Sigmoid colon (tissue), 3 donors: ENCODE data around the gene CFB.

Source experiments
- POLR2A ChIP-seq, 2 donors: fragments of 450-650 bp; IDR thresholded peaks; one replicate each; pipeline ENCODE4 v1.6.1; 2016; ENCODE audit warnings: antibody characterized with exemption in 2 of 2, mild to moderate bottlenecking in 2 of 2, moderate library complexity in 2 of 2
- TF ChIP-seq, protein P1 (sequence below), 4 experiments: fragments of 450-650 bp in 3 of 4; fragments of 200-600 bp in 1 of 4; IDR thresholded peaks; one replicate each; pipeline ENCODE4 v1.5.1; 2016 to 2019; ENCODE audit warnings: antibody characterized with exemption in 4 of 4, mild to moderate bottlenecking in 3 of 4, moderate library complexity in 2 of 4

DNA sequence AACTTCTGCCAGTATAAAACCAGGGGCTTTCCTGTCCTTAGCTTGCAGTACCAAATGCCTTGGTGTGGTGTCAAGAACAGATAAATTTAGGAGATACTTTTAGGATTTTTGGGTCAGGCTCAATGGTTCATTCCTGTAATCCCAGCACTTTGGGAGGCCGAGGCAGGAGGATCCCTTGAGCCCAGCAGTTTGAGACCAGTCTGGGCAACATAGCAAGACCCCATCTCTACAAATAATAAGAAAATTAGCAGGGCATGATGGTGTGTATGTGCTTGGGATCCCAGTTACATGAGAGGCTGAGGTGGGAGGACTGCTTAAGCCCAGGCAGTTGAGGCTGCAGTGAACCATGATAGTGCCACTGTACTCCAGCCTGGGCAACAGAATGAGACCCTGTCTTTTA, 40.9 kb upstream of the CFB start:
- TF ChIP-seq, protein P1, sequence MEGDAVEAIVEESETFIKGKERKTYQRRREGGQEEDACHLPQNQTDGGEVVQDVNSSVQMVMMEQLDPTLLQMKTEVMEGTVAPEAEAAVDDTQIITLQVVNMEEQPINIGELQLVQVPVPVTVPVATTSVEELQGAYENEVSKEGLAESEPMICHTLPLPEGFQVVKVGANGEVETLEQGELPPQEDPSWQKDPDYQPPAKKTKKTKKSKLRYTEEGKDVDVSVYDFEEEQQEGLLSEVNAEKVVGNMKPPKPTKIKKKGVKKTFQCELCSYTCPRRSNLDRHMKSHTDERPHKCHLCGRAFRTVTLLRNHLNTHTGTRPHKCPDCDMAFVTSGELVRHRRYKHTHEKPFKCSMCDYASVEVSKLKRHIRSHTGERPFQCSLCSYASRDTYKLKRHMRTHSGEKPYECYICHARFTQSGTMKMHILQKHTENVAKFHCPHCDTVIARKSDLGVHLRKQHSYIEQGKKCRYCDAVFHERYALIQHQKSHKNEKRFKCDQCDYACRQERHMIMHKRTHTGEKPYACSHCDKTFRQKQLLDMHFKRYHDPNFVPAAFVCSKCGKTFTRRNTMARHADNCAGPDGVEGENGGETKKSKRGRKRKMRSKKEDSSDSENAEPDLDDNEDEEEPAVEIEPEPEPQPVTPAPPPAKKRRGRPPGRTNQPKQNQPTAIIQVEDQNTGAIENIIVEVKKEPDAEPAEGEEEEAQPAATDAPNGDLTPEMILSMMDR (IDR thresholded peaks at IDR 0.05): no peak
- no peak for TF ChIP-seq POLR2A (IDR thresholded peaks at IDR 0.05)
